T1000 (cell line): ENCODE data around the gene TAS2R50.
"Not testable (repeated sequence)": the region's sequence is repeated elsewhere in the genome, so short reads cannot be mapped to it uniquely, and the experiment has no call there.

ENCODE experiments used
- DNase-seq: peaks from one replicate; lab custom pipeline; 2025; ENCODE audit warnings: mixed read lengths; lab: John Stamatoyannopoulos, UW

Gene TAS2R50, protein sequence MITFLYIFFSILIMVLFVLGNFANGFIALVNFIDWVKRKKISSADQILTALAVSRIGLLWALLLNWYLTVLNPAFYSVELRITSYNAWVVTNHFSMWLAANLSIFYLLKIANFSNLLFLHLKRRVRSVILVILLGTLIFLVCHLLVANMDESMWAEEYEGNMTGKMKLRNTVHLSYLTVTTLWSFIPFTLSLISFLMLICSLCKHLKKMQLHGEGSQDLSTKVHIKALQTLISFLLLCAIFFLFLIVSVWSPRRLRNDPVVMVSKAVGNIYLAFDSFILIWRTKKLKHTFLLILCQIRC

DNA sequence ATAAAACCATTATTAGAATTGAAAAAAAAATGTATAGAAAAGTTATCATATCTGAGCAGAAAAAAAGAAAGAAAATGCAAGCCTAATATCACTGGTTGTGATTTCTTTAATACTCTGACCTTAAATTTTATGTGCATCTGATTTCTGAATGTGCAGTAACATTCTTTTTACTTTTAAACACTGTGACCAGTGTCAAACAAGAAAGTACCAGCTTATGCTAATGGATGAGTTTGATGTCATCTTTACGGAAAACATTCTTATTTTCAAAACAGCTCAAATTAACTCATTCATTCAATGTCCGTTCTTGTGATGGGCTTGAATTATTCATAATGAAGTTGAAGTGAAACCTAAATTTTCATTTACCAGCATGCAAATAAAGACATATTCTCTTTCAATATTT lies at the start of gene TAS2R50:
TSS of gene TAS2R50 (minus strand) at position 101 of the 400 bp plus-strand sequence. CDS start at position 49, 52 bp downstream.
- DNase-seq, result no peak

DNA sequence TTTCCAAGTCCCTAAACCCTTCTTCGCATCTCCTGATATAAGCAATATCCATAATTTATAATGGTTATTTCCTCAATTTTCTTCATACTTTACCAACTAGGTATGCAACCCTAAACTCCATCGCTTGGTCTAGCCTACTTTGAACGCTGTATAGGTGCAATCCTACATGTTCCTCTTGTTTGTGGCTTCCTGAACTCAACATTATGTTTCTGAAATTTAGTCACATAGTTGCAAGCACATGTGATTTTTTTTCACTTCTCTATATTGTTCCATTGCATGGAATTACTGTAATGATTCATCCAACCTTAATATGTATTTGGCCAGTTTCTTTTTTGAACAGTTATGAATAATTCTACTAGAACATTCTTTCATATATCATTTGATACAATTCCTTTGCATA lies 47.2 kb upstream of the TAS2R50 start:
- DNase-seq, result not testable (repeated sequence)

DNA sequence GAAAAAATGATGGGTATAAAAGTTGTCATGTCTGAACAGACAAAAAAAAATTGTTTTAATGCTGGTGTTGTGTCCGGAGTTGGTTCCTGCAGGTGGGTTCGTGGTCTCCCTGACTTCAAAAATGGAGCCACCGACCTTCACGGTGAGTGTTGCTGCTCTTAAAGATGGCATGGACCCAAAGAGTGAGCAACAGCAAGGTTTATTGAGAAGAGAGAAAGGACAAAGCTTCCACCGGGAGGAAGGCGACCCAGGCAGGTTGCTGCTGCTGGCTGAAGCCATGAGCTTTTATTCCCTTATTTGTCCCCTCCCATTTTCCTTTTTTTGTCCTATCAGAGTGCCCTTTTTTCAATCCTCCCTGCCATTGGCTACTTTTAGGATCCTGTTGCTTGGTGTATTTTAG lies 44.6 kb upstream of the TAS2R50 start, which contains the start of gene TAS2R31:
TSS of gene TAS2R31 (minus strand) at position 101 of the 400 bp plus-strand sequence. CDS start at position 29, 72 bp downstream.
- no peak for DNase-seq

DNA sequence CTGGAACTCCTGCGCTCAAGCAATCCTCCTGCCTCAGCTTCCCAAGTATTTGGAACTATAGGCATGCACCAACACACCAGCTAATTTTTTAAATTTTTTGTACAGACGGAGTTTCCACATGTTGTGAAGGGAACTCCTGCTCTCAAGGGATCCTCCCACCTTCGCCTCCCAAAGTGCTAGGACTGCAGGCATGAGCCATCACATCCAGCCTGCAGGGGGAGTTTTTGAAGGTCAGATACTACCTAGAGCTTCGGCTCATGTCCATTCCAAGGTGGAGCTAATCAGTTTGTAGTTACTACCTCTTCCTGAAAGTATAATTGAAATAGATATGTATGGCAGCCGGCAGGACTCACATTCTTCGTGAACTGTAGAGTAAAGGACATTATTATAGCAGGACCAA lies 39.4 kb upstream of the TAS2R50 start:
- DNase-seq, result no peak

DNA sequence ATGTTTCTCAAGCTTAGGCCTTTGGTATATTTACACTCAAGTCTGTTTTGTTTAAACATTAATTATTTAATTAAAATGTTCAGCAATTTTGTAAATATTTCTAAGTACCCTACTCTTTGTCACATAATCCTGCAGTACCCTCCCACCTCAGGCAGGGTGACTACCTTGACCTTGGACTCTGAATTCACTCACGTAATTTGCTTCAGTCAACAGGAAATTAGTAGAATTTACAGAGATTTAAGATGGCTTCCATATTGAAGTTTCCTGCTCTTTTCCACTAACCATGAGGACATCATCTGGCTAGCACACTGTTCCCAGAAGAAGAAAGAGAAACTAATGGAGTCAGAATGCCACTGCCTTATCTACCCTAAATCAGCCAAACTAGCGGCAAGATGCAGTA lies 36.7 kb upstream of the TAS2R50 start:
- DNase-seq, result no peak

DNA sequence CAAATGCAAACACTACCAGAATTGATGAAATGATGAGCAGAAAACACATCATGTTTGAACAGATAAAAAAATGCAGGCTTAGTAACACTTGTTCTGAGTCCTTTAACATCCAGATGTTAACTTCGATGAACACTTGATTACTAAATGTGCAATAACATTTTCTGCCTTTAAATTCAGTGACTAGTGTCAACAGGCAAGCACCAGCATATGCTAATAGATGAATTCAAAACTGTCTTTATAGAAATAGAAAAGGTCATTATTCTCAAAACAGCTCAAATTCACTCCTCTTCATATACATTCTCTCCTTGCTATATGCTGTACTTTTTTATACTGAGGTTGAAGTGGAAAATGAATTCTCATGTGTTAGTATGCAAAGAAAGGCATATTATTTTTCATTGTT lies 35.8 kb upstream of the TAS2R50 start, which contains the start of gene TAS2R19:
TSS of gene TAS2R19 (minus strand) at position 101 of the 400 bp plus-strand sequence. CDS start at position 52, 49 bp downstream.
- DNase-seq, result no peak

DNA sequence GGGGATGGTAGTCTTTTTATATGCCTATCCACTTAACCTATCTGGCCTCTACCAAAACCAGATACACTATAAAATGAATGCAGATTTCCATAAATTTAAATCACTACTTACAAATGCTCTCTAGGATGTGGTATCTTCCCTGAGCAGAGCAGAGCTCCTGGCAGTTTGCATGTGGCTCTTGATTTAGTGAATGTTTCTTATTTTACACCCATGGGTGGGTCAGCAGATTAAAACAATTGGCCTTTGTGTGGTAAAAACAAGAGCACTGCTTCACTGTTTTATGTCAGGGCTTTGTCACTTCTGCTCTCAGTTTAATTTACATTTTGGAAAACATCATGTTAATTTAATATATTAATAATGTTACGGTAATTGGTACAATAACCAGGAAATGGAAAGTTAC lies 30.2 kb upstream of the TAS2R50 start:
- DNase-seq, result no peak

DNA sequence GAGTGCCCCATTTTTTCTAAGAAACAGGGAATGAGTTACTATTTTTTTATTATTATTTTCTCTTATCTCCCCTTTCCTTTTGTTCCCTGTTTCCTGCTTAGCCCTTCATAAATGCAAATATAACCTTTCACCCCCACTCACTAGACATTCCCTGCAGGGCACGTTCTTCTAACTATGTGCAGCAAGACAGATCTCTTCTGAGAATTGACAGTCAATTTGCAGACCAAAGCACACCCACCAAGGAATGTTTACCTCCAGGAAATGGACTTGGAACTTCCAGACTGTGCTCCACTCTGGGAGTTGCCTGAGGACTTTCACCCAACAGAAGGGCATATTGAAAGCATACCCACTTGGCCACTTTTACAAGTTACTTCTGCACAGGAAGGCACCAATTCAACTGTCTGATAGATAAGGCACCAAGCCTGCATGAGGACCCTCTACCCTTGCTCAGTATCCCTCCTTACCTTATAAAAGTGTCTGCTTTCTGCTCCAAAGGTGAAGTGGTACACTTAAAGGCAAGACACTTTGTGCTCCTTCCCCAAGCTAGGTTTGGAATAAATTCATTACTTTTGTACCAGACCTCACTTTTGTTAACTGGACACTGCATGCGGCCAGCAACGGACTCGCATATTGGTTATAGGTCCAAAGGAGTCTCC lies 29.2 kb upstream of the TAS2R50 start:
- no peak for DNase-seq

DNA sequence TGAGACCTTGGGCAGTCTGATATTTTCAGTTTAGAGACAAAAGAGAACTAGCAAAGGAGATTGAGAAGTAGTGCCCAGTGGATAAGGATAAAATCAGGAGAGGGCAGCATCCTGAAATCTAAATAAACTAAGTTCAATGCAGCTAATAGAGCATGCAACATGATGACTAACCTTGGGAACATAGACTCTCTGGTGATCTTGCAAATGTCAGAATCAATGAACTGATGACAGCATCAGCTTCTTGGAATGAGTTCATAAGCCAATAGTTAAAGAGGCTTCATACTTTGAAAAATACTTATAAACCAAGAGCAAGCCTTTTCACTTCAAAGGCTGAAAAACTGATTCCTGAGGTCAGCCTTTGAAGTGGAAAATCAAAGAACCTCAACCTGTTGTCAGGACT lies 27.5 kb upstream of the TAS2R50 start:
- DNase-seq, result no peak

DNA sequence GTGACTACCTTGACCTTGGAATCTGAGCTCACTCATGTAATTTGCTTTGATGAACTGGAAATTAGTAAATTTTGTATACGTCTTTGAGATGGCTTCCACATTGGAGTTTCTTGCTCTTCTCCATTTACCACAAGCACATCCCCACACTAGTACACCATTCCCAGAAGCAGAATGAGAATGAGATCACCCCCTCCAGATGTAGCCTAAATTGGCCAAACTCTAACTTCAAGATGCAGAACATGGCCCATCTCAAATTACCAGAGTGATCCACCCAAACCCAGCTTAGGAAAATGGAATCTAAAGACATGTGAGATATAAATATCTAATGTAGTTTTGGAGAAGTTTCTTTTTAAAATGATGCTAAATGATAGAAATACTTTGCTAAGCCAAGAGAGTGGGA lies 20.9 kb upstream of the TAS2R50 start:
- no peak for DNase-seq

DNA sequence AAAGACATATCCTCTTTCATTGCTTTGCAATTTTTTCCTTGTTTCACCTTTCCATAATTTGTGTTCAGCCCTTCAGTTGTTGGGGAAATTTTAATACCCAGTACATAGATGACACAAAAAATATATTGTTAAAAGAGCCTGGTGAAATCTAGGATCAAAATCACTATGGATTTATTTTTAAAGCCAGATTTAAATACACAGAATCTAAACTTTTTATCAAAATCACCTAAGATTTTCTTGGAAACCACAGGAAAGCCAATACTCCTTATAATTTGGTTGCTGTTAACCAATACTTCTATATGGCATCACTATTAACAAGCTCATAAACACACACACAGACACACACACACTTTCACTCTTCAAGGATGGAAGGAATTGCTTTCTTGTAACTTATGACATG lies 11.5 kb upstream of the TAS2R50 start, which contains the start of gene TAS2R20:
TSS of gene TAS2R20 (minus strand) at position 101 of the 400 bp plus-strand sequence. CDS start 429 bp downstream, outside the sequence.
- no peak for DNase-seq

DNA sequence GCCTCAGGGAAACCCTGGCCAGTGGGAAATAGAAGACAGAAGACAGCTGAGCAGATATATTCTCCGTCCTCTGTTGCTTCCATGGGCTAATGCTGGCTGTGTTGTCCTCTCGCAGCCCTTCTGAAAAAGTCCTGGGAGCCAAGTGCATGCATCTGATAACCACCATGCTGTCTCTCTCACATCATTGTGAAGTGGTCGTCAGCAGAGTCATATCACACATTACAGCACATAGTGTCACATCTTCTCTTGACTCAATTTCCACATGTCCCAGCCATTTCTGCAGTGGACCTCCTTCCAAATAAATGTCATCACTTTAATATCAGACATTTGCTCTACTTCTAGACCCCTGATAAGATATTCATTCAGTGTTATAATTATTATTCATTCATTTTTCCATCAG lies 7.6 kb upstream of the TAS2R50 start:
- DNase-seq, result no peak

DNA sequence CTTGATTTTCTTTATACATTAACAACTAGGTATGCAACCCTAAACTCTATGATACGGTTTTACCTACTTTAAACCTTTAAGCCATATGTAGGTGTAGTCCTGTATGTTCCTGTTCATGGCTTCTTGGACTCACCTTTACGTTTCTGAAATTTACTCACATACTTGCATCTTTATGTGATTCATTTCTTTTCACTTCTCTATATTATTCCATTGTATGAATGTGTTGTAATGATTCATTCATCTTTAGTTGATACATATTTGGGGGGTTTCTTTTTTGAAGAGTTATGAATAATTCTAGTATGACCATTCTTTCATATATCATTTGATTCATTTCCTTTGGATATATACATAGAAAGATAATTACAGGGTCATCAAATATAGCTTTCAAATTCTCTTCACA lies 2.4 kb upstream of the TAS2R50 start:
- DNase-seq, result no peak

DNA sequence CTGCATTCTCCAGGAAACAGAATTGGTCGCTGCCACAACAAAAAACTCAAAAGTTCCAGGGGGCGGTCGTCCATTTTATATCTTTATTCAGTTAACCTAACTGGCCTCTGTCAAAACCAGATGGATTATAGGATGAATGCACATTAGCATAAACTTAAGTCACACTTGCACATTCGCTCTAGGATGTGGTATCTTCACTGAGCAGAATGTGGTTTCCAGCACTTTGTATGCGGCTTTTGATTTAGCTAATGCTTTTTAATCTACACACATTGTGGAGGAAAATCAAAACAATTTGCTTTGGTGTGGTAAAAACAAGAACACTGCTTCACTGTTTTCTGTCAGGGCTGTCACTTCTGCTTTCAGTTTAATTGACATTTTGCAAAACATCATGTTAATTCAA lies 4.5 kb downstream of the TAS2R50 start:
- DNase-seq, result no peak

DNA sequence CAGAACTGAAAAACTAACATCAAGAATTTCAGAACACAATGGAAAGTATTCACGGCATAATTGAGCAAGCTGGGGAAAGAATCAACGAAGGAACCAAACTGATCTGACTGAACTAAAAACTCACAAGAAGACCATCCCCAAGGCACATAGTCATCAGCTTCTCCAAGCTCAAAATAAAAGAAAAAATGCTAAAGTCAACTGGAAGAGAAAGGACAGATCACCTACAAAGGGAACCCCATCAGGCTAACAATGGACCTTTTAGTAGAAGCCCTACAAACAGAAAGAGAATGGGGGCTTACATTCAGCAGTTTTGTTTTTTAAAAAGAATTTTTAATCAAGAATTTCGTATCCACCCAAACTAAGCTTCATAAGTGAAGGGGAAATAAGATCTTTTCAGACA lies 11.7 kb downstream of the TAS2R50 start:
- no peak for DNase-seq

DNA sequence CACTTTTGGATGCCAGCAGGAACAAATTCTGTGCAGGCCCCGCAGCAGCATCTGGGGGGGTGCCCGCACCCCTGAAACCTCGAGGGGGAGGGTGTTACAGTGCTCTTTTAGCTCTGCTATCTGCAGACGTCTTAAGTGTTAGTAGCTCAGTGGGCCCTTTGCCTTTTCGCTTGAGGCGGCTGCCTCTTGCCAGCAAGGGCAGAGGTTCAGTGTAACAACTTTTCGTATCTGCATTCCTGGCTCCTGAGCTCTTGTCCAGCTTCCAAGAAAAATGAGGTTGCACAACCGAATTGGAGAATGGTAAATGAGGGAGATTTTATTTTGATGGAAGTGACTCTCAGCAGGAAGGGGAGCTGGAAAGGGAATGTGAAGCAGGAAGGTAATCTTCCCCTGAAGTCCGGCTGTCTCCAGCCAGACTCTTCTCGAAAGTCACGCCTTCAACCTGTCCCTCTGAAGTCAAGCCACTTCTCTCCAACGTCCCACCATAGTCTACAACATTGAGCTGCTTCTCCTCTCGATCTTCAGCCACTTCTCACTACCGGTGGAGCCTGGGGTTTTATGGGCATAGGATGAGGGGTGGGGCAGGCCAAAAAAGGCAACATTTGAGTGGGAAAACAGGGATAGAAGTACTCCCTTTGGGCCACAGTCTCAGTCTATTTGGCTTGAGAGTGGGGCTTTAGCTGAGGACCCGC lies 17.8 kb downstream of the TAS2R50 start:
- DNase-seq, result peak; percentile 48

DNA sequence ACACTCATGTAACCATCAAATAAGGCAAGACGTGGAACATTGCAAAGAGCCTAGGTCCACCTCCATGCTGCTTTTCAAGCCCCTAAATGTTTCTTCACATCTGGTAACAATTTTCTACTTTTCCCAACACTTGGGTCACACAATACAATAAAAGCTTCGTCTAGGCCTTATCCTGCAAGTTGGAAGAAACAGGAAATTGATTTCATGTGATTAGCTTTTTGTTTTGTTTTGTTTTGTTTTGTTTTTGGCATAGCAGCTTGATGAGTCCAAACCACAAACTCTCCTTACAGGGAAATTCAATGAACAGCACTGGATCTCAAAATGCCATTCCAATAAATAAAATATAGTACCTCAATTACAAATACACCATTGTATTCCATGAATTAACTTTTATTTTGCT lies 19.3 kb downstream of the TAS2R50 start:
- DNase-seq, result no peak

DNA sequence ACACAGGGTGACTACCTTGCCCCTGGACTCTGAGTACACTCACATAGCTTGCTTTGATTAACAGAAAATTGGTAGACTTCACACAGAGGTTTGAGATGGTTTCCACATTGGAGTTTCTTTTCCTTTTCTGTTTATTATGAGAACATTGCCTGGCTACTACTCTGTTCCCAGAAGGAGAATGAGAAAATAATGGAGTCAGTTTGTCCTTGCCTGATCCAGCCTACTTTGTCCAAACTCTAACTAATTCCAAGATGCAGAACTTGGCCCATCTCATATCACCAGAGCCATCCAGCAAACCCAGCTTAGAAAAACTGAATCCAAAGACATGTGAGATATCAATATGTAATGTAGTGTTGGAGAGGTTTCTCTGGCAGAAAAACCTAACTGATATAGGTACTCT lies 20.4 kb downstream of the TAS2R50 start:
- no peak for DNase-seq

DNA sequence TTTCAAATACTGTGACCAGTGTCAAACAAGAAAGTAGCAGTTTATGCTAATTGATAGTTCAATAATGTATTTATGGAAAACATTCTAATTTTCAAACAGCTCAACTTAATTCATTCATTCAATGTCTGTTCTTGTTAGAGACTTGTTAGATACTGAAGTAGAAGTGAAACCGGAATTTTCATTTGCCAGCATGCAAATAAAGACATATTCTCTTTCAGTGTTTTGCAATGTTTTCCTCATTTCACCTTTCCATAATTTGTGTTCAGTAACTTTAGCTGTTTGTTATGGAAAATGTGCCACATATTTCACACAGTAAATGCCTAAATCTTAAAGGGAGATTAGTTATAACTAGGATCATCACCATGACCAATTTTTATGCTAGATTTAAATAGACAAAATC lies 21.2 kb downstream of the TAS2R50 start:
- no peak for DNase-seq

DNA sequence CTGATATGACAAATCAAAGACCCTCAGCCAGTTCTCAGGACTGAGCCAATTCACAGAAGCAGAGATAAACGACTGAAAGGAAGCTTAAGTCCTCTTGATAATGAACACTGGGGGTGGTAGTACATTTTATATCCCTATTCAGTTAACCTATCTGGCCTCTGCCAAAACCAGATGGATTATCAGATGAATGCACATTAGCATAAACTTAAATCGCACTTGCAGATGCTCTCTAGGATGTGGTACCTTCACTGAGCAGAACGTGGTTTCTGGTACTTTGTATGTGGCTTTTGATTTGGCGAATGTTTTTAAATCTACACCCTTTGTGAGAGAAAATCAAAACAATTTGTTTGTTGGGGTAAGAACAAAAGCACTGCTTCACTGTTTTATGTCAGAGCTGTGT lies 26.5 kb downstream of the TAS2R50 start:
- no peak for DNase-seq

DNA sequence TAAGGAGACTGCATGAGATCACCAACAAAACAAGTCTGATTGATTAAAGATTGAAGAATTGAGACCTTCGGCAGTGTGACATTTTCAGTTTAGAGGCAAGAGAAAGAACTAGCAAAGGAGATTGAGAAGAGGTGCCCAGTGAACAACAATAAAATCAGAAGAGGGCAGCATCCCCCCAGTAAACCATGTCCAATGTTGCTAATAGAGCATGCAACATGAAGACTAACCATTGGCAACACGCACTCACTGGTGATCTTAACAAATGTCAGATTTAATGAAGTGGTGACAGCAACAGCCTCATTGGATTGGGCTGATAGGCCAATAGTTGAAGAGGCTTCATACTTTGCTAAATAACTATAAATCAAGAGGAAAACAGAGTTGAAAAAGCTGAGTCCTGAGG lies 26.9 kb downstream of the TAS2R50 start:
- DNase-seq, result no peak

DNA sequence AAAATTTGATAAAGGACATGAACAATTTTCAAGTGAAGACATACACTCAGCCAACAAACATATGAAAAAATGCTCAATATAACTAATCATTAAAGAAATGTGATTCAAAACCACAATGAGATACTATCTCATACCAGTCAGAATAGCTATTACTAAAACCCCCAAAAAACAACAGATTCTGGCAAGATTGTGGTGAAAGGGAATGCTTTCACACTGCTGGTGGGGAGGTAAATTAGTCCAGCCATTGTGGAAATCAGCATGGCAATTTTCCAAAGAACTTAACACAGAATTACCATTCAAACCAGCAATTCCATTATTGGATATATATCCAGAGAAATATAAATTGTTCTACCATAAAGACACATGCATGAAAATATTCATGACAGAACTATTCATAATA lies 29.0 kb downstream of the TAS2R50 start:
- no peak for DNase-seq

DNA sequence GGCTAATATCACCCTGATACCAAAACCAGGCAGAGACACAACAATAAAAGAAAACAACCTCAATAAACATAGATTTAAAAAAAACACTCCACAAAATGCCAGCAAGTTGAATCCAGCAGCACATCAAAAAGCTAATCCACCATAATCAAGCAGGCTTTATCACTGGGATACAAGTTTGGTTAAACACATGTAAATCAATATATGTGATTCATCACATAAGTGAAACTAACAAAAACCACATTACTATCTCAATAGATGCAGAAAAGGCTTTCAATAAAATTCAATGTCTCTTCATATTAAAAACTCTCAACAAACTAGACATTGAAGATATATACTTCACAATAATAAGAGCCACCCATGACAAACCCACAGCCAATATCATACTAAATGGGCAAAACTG lies 30.6 kb downstream of the TAS2R50 start:
- no peak for DNase-seq
